Activated CD8-positive, alpha-beta memory T cell treated with anti-CD3 and anti-CD28 coated beads, Interleukin-2, amount 50 U/mL, for 24 hours (primary cell): Measurements from ENCODE around the gene TMPRSS4.
"Not testable (repeated sequence)": the region's sequence is repeated elsewhere in the genome, so short reads cannot be mapped to it uniquely, and the experiment has no call there.

ENCODE experiments used
- DNase-seq: peaks from one replicate; pipeline ENCODE4 v3.0.0-alpha.2; 2020; ENCODE audit errors: extremely low read depth

The TMPRSS4 gene

DNA sequence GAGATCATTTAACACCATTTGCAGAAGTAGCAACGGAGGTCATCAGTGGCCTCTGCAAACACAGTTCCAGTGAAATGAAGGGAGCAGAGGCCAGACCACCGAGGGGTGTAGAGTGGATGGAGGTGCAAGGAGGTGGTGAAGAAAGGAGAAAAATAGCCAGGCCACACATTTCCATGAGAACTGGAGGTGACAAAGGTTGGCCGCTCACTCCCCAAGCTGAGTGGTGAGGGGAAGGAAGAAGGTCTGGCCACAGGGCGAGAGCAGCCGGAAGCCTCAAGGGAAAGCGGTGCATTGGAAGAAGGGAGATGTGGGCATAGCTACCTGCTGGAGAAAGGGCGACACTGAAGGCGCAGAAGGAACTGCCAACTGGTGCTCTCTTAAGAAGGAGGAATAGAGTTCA lies 20.1 kb upstream of the TMPRSS4 start:
- no peak for DNase-seq

DNA sequence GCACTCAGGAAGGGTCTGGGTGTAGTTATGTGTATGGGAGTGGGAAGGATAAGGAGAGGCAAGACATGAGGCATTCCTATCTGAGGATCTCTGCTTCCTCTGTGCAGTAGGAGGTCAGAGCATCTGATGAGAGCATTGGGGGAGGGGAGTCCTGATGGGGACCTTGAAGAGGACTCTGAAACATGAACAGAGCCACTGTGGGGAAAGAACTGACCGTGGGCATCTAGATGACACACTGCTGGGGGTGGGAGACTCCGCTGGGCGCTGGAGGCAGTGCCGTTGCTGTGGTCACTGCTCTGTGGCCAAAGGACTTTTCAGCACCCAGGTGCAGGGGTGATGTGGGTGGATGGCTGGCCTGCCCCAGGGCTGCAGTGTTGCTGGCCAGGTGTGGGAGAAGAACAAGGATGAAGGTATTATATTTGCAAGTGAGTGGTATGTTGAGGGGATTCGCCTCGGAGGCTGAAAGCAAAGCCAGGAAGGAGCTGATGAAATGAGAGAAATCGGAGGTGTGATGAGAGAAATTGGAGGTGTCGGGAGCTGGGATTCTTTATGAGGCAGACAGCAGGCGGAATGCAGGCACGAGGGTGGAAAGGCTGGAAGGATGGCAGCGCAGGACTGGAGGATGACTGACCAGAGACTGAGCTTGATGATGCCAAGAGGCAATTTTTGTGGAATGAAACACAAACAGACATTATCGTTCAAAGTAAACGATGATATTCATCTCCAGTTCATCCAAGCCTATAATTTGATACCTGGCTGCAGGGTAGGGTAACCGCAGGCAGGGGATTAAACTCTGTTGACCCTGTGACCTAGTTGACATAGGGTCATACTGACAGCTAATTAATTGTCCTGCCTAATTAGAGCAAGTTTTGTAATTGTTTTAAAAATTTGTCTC lies 19.4 kb upstream of the TMPRSS4 start:
- no peak for DNase-seq

DNA sequence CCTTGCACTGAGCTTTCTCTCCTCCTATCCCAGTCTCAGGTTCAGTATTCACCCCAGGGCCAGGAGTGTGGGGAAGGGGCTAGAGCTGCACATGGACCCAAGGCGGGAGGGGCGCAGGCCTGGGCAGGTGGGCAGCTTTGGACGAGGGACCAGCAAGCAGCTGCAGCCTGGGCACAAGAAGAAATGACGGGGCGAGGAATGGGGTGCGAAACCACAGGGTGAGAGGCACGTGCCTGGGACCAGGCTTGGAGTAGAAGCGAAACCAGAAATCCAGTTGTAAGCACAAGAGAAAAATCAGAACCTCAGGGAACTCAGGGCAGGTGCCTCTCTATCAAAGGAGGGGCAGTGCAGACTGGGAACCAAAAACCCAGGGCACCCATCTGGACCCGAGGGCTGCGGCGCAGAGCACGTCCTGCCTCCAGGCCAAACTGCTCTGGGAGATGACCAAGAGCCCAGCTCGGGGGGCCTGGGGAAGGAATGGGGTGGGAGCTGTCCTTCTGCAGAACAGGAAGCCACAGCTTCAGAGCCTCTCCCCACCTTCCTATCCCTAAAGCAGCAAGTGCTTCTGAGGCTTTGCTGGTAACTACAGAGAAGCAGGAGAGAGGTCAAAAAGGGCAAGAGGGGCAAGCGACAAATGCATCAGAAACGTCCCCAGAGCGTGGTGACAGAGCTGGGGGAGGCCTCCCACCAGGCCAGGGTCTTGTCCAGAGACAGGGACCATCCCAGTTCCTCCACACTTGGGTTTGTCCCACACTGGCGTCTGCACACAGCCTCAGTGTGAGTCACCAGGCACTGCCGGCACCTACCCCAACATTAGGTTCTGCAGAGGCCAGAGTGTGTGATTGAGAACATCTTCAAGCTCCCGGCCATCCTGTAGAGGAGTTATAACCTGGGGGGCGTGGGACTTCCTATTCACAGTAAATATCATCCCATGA lies 18.3 kb upstream of the TMPRSS4 start:
- no peak for DNase-seq

DNA sequence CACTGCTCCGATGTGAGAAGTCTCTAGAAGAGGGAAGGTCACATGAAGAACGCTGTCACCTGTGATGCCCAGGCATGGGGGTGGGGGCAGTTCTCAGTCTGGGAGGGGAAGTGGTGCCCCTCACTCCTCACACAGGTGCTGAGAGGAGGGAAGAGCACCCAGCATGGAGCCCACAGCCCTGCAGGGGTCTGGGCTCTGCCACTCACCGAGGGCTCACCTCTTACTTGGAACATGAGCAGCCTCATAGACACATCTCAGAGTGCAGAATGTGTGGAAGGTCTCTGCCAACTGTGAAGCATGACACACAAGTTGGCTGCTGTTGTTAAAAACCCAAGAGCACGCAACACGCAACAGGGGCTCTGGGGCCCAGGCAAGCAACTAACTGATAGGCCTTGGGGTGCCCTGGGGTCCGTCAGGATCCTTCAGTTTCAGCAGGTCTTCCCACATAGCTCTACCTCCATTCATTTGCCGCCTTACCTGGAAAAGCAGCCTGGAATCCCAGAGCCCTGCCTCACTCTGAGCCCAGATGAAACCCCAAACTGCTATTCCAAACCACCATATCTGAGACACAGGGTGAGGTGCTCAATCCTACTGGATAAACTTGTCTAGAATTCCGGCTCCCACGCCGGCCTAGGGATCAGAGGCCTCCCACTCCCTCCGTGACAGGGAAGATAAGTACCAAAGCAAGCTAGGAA lies 17.5 kb upstream of the TMPRSS4 start:
- no peak for DNase-seq

DNA sequence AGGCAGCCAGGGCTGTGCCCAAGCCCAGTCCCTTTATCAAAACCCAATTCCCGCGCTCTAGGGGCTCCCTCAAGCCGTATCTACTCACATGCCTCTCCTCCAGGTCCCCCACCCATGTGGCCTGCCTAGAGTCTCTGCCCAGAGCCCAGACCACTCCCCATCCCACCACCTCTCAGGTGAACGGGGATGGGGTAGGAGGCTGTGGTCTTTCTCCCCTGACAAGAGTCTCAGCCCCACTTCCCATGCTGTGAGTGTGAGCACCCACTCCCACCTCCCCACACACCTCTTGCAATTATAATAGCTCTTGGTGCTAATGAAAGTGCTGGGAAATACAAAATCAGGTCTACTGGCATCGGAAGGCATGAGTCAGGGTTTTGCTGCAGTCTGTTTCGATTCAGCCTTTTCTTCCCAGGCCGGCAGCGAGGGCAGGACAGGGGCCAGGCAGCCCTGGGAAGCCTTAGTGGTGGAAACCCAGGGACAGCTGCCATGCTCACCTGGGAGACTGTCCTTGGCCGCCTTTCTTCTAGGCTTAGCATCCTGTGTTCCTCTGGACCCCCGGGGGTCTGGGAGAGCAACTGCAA lies 16.7 kb upstream of the TMPRSS4 start:
- no peak for DNase-seq

DNA sequence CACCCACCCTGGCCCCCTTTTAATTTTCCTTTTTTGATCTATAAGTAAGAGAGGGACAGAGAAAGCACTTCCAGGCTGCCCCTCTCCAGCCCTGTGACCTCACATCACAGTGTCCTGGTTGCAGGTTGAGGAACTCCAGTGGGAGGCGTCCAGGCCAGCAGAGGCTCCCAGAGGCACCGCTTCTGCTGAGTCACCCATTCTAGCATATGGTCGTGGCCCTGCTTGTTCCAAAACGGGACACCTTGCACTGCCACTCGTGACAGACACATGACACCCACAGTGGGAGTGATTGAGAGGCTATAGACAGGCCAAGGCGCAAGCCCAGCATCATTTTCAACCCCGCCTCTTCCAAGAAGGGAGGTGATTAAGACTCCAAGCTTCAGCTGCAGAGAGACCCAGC lies 16.0 kb upstream of the TMPRSS4 start:
- DNase-seq, result no peak

DNA sequence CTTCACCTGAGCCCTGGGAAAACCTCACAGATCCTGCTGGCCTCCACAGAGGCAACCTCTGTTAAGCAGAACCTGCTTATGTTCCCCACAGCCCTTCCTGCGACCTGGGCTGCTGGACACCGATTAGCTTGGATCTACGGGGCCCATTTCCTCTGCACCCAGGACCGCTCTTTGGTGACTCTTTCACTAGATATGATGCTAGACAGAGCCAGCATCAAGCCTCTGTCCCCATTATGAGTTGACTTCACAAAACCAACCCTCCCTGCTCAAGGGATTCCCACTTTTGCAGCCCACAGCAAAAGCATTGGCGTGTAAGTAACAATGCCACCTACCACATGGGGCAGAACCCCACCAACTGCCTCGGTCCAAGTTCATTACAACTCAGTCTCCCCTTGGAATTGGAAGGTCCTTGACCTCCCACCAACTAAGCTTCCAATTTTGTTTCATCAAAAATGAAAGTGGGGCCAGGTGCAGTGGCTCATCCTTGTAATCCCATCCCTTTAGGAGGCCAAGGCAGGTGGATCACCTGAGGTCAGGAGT lies 15.2 kb upstream of the TMPRSS4 start:
- no peak for DNase-seq

DNA sequence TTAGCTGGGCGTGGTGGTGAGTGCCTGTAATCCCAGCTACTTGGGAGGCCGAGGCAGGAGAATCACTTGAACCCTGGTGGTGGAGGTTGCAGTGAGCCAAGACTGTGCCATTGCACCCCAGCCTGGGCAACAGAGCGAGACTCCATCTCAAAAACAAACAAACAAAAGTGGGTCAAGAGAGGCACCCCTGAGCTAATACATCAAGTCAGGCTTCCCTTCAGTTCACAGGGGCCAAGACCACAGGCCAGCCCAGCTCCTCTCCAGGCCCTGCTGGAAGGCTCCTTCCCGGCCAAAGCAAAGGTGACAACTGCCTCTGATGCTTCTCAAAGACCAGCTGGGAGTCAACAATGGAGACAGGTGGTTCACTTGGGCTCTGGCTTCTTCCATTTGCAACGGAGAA lies 14.7 kb upstream of the TMPRSS4 start:
- DNase-seq, result not testable (repeated sequence)

DNA sequence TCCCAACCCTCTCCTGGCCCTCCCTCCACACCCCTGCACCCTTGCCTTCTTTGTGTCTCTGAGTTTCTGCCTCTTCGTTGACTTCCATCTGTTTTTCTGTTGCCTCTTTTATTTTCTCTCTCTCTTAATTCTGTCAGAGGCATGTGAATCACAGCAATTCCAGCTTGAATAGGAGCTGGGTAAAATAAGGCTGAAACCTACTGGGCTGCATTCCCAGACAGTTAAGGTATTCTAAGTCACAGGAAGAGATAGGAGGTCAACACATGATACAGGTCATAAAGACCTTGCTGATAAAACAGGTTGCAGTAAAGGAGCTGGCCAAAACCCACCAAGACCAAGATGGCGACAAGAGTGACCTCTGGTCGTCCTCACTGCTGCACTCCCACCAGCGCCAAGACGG lies 14.2 kb upstream of the TMPRSS4 start:
- not testable (repeated sequence) for DNase-seq

DNA sequence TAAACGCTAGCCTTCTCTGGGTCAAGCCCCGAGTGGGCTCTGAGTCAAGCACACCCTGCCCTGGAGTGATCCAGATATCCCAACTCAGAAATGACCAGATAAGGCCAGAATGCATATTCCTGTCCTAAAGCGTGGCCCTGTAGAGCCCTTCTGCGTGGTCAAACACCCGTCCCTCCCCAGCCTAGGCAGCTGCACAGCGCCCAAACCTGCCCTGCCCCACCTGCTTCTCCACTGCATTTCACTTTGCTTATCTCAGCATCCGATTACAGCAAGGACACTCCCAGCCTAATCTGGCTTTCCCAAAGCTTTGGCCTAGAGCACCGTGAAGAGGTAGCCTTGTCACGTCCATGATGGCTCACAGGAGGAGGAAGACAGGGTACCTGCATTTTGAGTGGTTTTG lies 11.9 kb upstream of the TMPRSS4 start:
- DNase-seq, result no peak

DNA sequence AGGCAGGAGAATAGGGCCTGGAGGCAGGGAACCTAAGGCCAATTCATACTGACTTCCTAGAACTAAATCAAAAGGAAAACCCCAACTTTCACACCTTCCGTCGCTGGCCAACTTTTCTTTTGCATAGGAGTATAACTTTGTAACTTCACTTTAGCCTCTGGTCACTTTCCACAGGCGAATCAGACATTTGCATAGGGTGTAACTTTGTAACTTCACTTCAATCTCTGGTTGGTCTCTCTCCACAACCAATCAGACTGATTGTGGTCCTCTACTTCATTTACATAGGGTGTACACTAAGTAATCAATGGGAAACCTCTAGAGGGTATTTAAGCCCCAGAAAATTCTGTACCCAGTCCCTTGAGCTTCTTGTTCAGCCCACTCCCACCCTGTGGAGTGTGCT lies 11.5 kb upstream of the TMPRSS4 start:
- no peak for DNase-seq

DNA sequence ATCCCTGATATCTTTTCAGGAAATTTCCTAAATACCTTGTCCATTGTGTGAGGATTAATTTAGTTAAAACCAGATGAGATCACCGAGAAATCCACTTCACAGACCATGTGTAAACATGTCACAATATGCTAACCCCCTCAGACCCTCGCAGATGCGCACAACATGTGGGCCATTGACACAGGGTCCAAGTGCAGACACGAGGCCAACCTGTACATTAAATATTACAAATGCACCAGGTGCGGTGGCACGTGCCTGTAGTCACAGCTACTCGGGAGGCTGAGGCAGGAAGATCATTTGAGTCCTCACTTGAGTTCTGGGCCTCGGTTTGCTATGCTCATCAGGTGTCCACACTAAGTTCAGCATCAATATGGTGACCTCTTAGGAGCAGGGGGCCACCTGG lies 9.9 kb upstream of the TMPRSS4 start:
- no peak for DNase-seq

DNA sequence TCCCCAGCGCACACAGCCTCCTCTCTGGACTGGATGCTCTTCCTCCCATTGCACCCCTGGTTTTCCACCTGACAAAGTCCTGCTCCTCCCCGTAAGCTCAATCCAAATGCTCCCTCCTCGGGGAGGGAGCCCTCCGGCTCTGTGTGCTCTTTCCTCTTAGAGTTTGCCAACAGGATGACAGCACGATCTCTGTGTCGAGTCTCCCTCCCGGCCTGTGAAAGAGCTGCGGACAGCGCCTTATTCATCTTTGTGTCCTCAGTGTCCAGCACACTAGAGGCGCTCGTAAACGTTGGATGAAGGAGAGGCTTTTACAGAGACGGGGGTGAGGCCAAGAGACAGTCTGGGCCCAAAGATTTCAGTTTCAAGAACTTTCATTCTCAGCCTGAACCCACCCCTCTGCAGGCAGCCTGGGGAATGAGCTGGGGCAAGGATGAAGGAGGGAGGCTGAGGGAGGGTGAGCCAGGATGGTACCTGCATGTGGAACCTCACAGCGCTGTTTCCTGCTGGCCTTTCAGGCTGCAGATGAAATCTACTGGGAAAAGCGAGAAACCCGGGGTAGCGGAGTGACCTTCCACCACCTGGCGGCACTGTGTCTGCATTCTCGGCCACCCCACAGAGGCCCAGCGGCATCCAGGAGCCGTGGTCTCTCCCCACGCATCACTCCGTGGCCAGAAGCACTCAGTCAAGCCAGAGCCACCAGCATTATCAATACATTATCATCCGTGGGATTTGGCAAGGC lies 8.5 kb upstream of the TMPRSS4 start:
- DNase-seq, result no peak

DNA sequence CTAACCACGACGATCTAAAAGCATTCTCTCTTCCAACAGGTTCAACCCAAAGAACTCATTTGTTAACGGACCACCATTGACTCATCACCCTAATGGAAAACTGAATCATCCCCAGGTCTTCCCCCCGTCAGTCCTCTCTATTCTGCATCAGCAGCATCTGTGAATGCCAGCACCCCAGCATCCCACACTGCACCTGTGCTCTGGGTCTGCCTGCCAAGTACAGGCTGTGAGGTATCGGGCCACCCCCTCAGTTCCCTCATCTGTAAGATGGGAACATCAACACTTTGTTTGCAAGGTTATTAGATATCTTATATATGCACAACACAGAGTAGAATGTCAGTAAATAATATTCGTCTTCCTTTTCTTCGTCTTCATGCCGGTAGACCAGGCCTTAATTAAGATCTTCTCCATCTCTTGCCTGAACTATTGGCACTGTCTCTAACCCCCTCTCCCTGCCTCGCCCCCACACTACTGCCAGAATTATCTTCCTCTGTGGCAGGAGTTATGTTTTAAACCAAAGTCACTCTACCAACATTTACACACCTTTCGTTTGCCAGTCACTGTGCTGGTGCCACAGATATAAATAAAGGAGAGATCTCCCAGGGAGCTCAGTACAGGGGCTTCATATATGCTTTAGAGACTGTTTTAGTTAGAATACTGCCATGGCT lies 7.8 kb upstream of the TMPRSS4 start:
- DNase-seq, result no peak

DNA sequence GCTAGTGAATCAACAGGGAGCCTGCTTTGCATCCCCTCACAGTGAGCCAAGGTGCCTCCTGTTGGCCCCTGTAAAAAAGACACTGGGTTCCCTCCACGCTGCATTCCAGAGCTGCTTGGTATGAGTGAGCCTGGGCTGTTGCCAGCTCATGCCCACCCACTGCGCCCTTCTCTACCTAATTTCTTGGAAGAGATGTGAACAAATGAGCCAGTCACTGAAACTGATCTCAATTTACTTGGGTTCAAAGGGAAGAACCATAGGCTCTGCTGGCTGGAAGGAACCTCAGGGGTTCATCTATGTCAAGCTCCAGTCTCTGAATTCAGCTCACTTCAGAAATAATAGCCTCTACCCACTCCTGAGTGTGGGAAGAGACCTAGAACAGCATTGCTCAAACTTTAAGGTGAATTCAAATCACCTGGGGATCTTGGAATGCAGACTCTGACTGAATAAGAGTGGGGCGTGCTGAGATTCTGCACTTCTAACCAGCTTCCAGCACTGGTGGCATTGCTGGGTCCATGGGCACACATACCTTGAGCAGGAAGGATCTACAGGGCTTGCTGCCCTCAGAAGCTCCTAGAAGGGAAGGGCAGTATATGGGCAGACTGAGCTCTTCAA lies 5.4 kb upstream of the TMPRSS4 start:
- DNase-seq, result no peak

DNA sequence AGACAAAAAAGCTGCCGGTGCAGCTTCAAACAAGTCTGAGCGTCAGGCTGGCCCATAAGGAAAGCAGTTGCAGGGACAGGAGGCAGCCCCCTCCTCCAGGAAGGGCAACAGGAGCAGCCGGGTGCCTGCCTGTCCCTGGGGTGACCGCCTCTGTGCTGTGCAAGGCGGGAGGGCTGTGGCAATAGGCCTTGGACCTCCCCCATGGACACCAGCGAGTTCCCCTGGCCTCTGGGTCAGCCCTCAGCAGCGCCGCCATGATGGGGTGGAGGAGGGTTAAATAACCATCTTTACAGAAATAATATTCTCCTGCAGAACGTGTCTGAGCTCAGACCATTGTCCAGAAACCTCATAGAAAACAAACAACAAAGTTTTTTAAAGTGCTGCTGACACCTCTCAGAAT lies 3.3 kb upstream of the TMPRSS4 start:
- DNase-seq, result no peak

DNA sequence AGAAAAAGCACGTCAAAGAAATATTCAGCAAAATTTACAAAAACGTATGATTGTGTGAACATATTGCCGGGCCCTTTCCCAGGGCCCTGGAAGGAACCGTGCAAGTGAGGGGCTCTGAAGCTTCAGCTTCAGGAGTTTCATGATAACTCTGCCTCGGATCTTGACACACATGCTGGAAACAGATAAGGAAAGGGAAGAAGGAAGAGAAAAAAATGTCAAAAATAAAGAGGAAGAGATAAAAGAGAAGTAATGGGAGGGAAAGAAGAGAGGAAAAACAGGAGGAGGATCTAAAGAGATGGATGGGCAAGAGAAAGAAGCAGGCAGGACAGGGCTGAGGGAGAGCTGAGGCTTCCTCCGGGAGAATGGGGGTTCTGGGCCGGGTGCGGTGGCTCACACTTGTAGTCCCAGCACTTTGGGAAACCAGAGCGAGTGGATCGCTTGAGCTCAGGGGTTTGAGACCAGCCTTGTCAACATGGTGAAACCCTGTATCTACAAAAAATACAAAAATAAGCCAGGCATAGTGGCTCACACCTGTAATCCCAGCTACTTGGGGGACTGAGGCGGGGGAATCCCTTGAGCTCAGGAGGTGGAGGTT lies 2.7 kb upstream of the TMPRSS4 start:
- no peak for DNase-seq

DNA sequence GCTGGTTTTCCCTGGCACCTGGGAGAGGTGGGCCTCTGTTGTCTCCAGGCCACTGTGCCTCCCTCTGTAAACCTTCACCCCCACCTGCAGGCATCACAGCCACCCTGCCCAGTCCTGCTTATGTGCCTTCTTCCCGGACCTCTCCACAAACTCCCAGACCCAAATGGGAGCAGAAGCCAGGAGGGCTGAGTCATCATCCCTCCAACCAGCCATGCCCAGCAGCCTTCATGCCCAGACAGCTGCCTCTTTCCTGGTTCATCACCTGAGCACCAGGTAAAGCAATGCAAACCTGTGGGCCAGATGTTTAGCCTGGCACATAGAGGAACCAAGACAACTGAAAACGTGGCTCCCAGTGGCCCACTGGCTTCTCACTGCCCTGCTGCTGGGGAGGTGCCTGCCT lies 2.1 kb upstream of the TMPRSS4 start:
- DNase-seq, result no peak

DNA sequence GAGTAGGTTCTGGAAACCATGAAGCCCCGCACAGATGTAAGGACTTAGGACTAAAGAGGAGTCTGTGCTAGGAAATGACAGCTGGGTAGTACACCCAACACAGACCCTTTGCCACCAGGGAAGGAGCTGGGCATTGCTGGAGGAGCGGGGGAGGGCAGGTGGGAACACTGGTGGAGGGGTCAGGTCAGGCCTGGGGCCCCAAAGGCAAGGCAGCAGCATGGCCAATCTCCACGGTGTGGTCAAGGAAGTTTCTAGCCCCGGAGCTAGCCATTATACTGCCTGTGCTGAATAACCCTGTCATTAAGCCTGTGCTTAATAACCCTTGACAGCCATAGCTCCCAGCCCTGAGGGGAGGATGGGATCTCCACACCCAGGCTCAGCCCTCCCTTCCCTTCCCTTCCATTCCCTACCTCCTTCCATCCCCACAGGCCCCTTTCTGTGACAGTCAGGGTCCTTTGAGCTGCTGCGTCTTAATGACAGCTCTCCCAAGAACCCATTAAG lies 2.1 kb downstream of the TMPRSS4 start:
- no peak for DNase-seq
